Measurements from ENCODE around the gene NOTO. TPM values are rescaled to one million over a fixed set of nuclear protein-coding genes. Genes with fewer than 3 reads are reported as not detected.

The NOTO gene
- total RNA-seq, 1 donor from 2014 or later = not detected

- H3K4me3 ChIP-seq (ENCODE audit: low read depth, low read length) = no peak overlapping the region
- TF ChIP-seq, protein P1, sequence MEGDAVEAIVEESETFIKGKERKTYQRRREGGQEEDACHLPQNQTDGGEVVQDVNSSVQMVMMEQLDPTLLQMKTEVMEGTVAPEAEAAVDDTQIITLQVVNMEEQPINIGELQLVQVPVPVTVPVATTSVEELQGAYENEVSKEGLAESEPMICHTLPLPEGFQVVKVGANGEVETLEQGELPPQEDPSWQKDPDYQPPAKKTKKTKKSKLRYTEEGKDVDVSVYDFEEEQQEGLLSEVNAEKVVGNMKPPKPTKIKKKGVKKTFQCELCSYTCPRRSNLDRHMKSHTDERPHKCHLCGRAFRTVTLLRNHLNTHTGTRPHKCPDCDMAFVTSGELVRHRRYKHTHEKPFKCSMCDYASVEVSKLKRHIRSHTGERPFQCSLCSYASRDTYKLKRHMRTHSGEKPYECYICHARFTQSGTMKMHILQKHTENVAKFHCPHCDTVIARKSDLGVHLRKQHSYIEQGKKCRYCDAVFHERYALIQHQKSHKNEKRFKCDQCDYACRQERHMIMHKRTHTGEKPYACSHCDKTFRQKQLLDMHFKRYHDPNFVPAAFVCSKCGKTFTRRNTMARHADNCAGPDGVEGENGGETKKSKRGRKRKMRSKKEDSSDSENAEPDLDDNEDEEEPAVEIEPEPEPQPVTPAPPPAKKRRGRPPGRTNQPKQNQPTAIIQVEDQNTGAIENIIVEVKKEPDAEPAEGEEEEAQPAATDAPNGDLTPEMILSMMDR (IDR thresholded peaks at IDR 0.05; ENCODE audit: insufficient read depth, low read length, poor library complexity, severe bottlenecking) = no peak
- DNase-seq (ENCODE audit: low read depth) = no peak
- H3K27me3 ChIP-seq (ENCODE audit: control insufficient read depth, insufficient read depth, low read length) = no peaks in the 10 kb centered on the region
- H3K36me3 ChIP-seq (ENCODE audit: control insufficient read depth, insufficient read depth, low read length) = peaks cover 15% of the 10 kb centered on the region
Observed at GRCh38 chr2:73253400-73253799, 51.0 kb downstream of the NOTO start.

- TF ChIP-seq, protein P1 (IDR thresholded peaks at IDR 0.05; ENCODE audit: insufficient read depth, low read length, poor library complexity, severe bottlenecking) = no peak
- Histone ChIP-seq H3K4me3 (ENCODE audit: low read depth, low read length) (no peak overlapping the region), H3K36me3 (ENCODE audit: control insufficient read depth, insufficient read depth, low read length) (peaks cover 15% of the 10 kb centered on the region), H3K27me3 (ENCODE audit: control insufficient read depth, insufficient read depth, low read length) (no peaks in the 10 kb centered on the region)
- DNase-seq (ENCODE audit: low read depth) = no peak
Observed at GRCh38 chr2:73253901-73254300, 51.5 kb downstream of the NOTO start.

DNA sequence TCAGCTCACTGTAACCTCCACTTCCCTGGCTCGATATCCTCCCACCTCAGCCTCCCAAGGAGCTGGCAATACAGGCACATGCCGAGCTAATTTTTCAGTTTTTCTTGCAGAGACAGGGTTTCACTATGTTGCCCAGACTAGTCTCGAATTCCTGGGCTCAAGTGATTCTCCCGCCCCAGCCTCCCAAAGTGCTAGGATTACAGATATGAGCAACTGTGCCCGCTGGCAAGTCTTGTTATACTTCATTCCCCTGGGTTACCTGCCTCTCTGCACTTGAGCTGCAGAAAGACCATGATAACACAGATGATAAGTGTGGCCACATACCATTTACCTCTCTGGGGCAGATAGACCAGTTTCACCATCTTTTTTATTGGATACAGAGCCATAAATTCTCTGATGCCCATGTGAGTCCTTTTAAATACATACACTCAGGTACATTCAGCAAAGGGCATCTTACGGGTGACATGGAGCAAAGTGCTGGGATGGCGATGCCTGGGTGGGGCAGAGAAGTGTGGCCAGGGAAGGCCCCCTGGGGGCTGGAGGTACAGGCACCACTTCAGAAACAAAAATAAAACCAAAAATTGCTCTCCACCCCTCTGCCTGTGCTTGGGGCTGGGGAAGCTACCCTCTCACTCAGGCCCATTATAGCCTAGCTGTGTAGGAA lies 52.1 kb downstream of the NOTO start:
- Histone ChIP-seq H3K4me3 (ENCODE audit: low read depth, low read length) (no peak overlapping the region), H3K27me3 (ENCODE audit: control insufficient read depth, insufficient read depth, low read length) (no peaks in the 10 kb centered on the region), H3K36me3 (ENCODE audit: control insufficient read depth, insufficient read depth, low read length) (peaks cover 15% of the 10 kb centered on the region)
- no peak for DNase-seq (ENCODE audit: low read depth)
- TF ChIP-seq, protein P1 (IDR thresholded peaks at IDR 0.05; ENCODE audit: insufficient read depth, low read length, poor library complexity, severe bottlenecking) = no peak

DNA sequence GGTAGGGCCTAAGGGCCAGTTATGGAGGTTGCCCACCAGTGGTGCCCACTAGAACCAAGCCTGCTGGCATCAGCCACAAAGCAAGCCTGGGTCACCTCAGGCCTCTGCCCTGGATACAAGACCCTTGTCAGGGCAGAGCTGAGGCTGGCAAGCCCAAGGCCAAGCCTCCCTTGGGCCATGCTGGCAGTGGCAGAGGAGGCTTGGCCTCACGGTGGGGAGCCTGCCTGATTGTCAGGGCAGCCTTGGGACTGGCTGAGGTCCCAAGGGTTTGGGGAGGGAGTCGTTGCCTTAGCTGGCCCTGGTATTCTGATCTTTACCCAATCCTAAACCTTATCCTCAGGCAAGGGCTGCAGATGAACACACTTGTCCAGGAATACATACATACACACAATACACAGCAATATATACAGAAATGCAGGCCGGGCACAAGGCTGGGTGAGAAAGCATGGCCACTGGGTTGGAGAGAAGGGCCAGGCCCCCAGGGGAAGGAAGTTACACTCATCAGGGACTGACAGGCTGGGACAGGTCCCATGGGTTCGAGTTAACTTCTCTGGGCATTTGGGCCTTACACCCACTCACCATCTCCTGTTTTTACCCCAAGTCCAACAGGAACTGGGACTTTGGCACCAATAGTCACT lies 52.8 kb downstream of the NOTO start:
- no peak for DNase-seq (ENCODE audit: low read depth)
- TF ChIP-seq, protein P1 (IDR thresholded peaks at IDR 0.05; ENCODE audit: insufficient read depth, low read length, poor library complexity, severe bottlenecking) = no peak
- no peak overlapping the region for H3K4me3 ChIP-seq (ENCODE audit: low read depth, low read length)

GRCh38 chr2:73255907-73256617 lies 53.7 kb downstream of the NOTO start:
- peaks cover 9% of the 10 kb centered on the region for H3K36me3 ChIP-seq (ENCODE audit: control insufficient read depth, insufficient read depth, low read length)
- no peak for DNase-seq (ENCODE audit: low read depth)
- TF ChIP-seq, protein P1 (IDR thresholded peaks at IDR 0.05; ENCODE audit: insufficient read depth, low read length, poor library complexity, severe bottlenecking) = no peak
- no peak overlapping the region for H3K4me3 ChIP-seq (ENCODE audit: low read depth, low read length)
- H3K27me3 ChIP-seq (ENCODE audit: control insufficient read depth, insufficient read depth, low read length) = no peaks in the 10 kb centered on the region

More for the DNA sequence above, 52.8 kb downstream of the NOTO start:
- peaks cover 13% of the 10 kb centered on the region for H3K36me3 ChIP-seq (ENCODE audit: control insufficient read depth, insufficient read depth, low read length)
- H3K27me3 ChIP-seq (ENCODE audit: control insufficient read depth, insufficient read depth, low read length) = no peaks in the 10 kb centered on the region

Measured in kidney epithelial cell (primary cell).